GM12878 (cell line): ENCODE results near the gene ESCO1.

Experiments
- EP300 ChIP-seq, 2 experiments: fragments of 150-350 bp in 1 of 2; IDR thresholded peaks; 2 replicates each; pipeline ENCODE4 v1.6.1; 2011 to 2012; ENCODE audit warnings: low read depth in 2 of 2, low read length in 2 of 2, borderline replicate concordance in 1 of 2, improper control_type of control experiment in 1 of 2, inconsistent platforms in 1 of 2; ENCODE audit not compliant: control insufficient read depth in 1 of 2
- SMC3 ChIP-seq: IDR thresholded peaks from 2 replicates; pipeline ENCODE4 v1.6.1; 2011; ENCODE audit warnings: low read length, improper control_type of control experiment, borderline replicate concordance
- ZBED1 ChIP-seq: IDR thresholded peaks from 2 replicates; pipeline ENCODE4 v1.6.1; 2016; ENCODE audit warnings: borderline replicate concordance
- TF ChIP-seq, protein P1 (sequence below), 3 experiments: IDR thresholded peaks in 2 of 3; conservative IDR thresholded peaks in 1 of 3; 2 replicates each; pipeline ENCODE4 v1.5.1; 2011; ENCODE audit warnings: low read depth in 3 of 3, low read length in 3 of 3, mild to moderate bottlenecking in 3 of 3, control low read depth in 2 of 3, moderate library complexity in 2 of 3, inconsistent platforms in 1 of 3, mixed read lengths in 1 of 3; ENCODE audit not compliant: control insufficient read depth in 2 of 3, insufficient read depth in 1 of 3; ENCODE audit errors: extremely low read depth in 1 of 3

DNA sequence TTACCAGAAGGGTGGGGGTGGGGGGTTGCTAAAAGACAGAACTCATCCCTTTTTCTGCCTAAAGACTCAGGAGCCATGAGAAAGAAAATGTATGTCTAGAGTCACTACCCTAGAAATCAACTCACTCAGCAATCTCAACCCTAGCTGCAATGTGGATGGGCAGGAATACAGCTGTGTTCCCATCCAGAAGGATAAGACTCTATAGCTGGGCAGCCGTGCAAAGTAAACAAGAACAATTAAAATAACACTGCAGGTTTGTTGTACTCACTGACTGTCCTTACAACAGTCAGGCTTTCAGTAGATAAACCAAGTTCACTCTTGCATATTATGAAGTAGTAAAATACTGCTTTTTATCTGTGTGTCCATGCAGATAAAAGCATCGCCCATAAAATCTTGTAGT lies 74.0 kb downstream of the ESCO1 start:
- TF ChIP-seq ZBED1 (no peak), EP300 (IDR thresholded peaks at IDR 0.05; ENCODE audit: borderline replicate concordance in 1 of 2, control insufficient read depth in 1 of 2, low read depth in 2 of 2, low read length in 2 of 2) (no peak), SMC3 (no peak)
- TF ChIP-seq, protein P1, sequence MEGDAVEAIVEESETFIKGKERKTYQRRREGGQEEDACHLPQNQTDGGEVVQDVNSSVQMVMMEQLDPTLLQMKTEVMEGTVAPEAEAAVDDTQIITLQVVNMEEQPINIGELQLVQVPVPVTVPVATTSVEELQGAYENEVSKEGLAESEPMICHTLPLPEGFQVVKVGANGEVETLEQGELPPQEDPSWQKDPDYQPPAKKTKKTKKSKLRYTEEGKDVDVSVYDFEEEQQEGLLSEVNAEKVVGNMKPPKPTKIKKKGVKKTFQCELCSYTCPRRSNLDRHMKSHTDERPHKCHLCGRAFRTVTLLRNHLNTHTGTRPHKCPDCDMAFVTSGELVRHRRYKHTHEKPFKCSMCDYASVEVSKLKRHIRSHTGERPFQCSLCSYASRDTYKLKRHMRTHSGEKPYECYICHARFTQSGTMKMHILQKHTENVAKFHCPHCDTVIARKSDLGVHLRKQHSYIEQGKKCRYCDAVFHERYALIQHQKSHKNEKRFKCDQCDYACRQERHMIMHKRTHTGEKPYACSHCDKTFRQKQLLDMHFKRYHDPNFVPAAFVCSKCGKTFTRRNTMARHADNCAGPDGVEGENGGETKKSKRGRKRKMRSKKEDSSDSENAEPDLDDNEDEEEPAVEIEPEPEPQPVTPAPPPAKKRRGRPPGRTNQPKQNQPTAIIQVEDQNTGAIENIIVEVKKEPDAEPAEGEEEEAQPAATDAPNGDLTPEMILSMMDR (IDR thresholded peaks at IDR 0.05 in 2 of 3, conservative IDR thresholded peaks at IDR 0.05 in 1 of 3; ENCODE audit: control insufficient read depth in 2 of 3, extremely low read depth in 1 of 3, insufficient read depth in 1 of 3, low read depth in 3 of 3, low read length in 3 of 3) = no peak
